A673 (cell line): ENCODE measurements around the gene EXOC3L4. TPM values are rescaled to one million over a fixed set of nuclear protein-coding genes. Genes with fewer than 3 reads are reported as not detected.

ENCODE experiments used
- BruUV-seq: library from RNA; stranded (reverse); fragments of 400-500 nt; replicated peaks from 2 replicates; lab custom pipeline; 2021; lab: Mats Ljungman, UMichigan
- CTCF ChIA-PET: fragments of 300-600 bp; sonication (Branson Sonifier 250); formaldehyde crosslinking; loops from one replicate; lab custom pipeline; 2022; ENCODE audit warnings: antibody characterized with exemption; lab: Charles Lee
- POLR2A ChIA-PET: fragments of 300-600 bp; sonication (Branson Sonifier 250); formaldehyde crosslinking; loops from one replicate; lab custom pipeline; 2022; ENCODE audit warnings: antibody characterized with exemption; ENCODE audit not compliant: low non-redundant PET; lab: Charles Lee
- DNase-seq: peaks from one replicate; pipeline ENCODE4 v3.0.0-alpha.2; 2015; ENCODE audit warnings: low spot score
- H3K27ac ChIP-seq: fragments of 200-600 bp; sonication (generic); 2 replicates; pipeline ENCODE4 v1.5.1; 2016; ENCODE audit warnings: mixed run types, low read depth, mild to moderate bottlenecking, mixed read lengths, antibody characterized with exemption, low read length; ENCODE audit not compliant: poor library complexity, severe bottlenecking
- H3K27me3 ChIP-seq: fragments of 200-600 bp; sonication (generic); replicated peaks from 2 replicates; pipeline ENCODE4 v1.6.1; 2017; ENCODE audit warnings: mixed run types, low read depth, mild to moderate bottlenecking, mixed read lengths, antibody characterized with exemption, low read length; ENCODE audit not compliant: insufficient read depth, poor library complexity
- H3K36me3 ChIP-seq: fragments of 200-600 bp; sonication (generic); 2 replicates; pipeline ENCODE4 v1.6.1; 2016; ENCODE audit warnings: mixed run types, mild to moderate bottlenecking, mixed read lengths, antibody characterized with exemption, low read length; ENCODE audit not compliant: insufficient read depth, poor library complexity, severe bottlenecking
- H3K4me1 ChIP-seq: fragments of 200-600 bp; sonication (generic); 2 replicates; pipeline ENCODE4 v1.6.1; 2017; ENCODE audit warnings: mixed run types, mild to moderate bottlenecking, mixed read lengths, antibody characterized with exemption, low read length; ENCODE audit not compliant: insufficient read depth, poor library complexity, severe bottlenecking
- H3K4me3 ChIP-seq: fragments of 200-600 bp; sonication (generic); 2 replicates; pipeline ENCODE4 v1.5.1; 2016; ENCODE audit warnings: low read depth, mixed run types, mild to moderate bottlenecking, mixed read lengths, low read length; ENCODE audit not compliant: poor library complexity, severe bottlenecking
- H3K9me3 ChIP-seq: fragments of 200-600 bp; sonication (generic); 2 replicates; pipeline ENCODE4 v1.6.1; 2016; ENCODE audit warnings: mixed run types, low read depth, mild to moderate bottlenecking, mixed read lengths, antibody characterized with exemption, low read length; ENCODE audit not compliant: poor library complexity, severe bottlenecking
- EZH2 ChIP-seq: fragments of 200-600 bp; sonication (generic); IDR thresholded peaks from 2 replicates; pipeline ENCODE4 v1.6.1; 2017; ENCODE audit warnings: borderline replicate concordance, low read depth, mild to moderate bottlenecking, mixed read lengths, antibody characterized with exemption, low read length; ENCODE audit not compliant: poor library complexity, severe bottlenecking
- intact Hi-C: fragments of 100-400 bp; cut with micrococcal nuclease; formaldehyde crosslinking; loops from one replicate; pipeline ENCODE4 v1.10.0; 2022; ENCODE audit not compliant: unreplicated experiment
- total RNA-seq: library from RNA; stranded (reverse); gene quantifications from 2 replicates; pipeline ENCODE4 v1.2.3, GENCODE V29; 2021
- TF ChIP-seq, protein P1 (sequence below): fragments of 300-800, 200-600 bp; sonication (generic); conservative IDR thresholded peaks from 2 replicates; pipeline ENCODE4 v1.5.1; 2017; ENCODE audit warnings: low read depth, mild to moderate bottlenecking, antibody characterized with exemption, low read length, moderate library complexity, mixed read lengths

EXOC3L4 gene
- total RNA-seq, 1 experiment from 2014 or later = not detected

DNA sequence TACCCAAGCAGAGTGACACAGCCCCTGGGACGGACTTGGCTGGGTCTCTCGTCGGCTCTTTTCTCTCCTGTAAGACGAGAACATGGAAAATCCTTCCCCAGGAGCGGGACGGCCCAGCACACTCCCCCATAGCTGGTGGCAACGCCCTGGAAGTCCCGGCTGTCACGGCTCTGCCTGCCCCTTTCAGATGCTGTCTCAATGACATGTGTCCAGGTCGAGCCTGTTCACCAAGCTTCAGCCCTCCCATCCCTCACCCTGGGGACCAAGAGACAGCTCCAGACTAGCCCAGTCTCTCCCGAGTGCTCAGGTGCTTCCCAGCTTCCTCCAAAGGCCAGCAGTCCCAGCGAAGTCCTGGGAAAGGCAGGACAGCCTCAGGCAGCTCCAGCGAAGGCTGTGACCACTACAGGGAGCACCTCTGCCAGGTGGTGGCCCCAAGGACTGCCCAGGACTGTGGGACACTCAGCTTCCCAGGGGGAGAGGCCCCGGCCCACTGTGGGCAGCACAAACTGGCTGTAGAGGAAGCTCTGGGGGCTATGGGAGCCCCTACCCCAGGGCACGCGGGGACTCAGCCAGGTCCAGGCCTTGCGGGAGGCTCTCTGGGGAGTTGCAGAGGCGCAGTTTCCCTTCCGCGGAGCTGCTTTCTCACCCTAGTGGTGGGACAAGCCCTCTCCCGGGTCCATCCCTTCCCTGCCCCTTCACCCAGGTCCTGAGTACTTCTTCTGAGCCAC, 62.3 kb downstream of the EXOC3L4 start:
- CTCF ChIA-PET = no interaction called here
- Histone ChIP-seq H3K27ac (no peak overlapping the region), H3K27me3 (no peaks in the 10 kb centered on the region), H3K9me3 (no peaks in the 10 kb centered on the region), H3K4me3 (no peak overlapping the region), H3K36me3 (no peaks in the 10 kb centered on the region), H3K4me1 (no peaks in the 10 kb centered on the region)
- BruUV-seq = no TSS peak
- TF ChIP-seq EZH2 = no peak
- TF ChIP-seq, protein P1, sequence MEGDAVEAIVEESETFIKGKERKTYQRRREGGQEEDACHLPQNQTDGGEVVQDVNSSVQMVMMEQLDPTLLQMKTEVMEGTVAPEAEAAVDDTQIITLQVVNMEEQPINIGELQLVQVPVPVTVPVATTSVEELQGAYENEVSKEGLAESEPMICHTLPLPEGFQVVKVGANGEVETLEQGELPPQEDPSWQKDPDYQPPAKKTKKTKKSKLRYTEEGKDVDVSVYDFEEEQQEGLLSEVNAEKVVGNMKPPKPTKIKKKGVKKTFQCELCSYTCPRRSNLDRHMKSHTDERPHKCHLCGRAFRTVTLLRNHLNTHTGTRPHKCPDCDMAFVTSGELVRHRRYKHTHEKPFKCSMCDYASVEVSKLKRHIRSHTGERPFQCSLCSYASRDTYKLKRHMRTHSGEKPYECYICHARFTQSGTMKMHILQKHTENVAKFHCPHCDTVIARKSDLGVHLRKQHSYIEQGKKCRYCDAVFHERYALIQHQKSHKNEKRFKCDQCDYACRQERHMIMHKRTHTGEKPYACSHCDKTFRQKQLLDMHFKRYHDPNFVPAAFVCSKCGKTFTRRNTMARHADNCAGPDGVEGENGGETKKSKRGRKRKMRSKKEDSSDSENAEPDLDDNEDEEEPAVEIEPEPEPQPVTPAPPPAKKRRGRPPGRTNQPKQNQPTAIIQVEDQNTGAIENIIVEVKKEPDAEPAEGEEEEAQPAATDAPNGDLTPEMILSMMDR = no peak
- DNase-seq = no peak
- POLR2A ChIA-PET = no interaction called here
- intact Hi-C loops = no loop called here

- no peak overlapping the region for H3K4me3 ChIP-seq
- no peaks in the 10 kb centered on the region for H3K4me1 ChIP-seq
- DNase-seq = no peak
- no peak overlapping the region for H3K27ac ChIP-seq
- intact Hi-C loops = no loop called here
- TF ChIP-seq EZH2 = no peak
- TF ChIP-seq, protein P1 = no peak
- no TSS peak for BruUV-seq
- ChIA-PET CTCF (no interaction called here), POLR2A (no interaction called here)
- H3K9me3 ChIP-seq = no peaks in the 10 kb centered on the region
- H3K27me3 ChIP-seq = no peaks in the 10 kb centered on the region
- no peaks in the 10 kb centered on the region for H3K36me3 ChIP-seq
Measured at GRCh38 chr14:103157969-103158368, 63.4 kb downstream of the EXOC3L4 start.

DNA sequence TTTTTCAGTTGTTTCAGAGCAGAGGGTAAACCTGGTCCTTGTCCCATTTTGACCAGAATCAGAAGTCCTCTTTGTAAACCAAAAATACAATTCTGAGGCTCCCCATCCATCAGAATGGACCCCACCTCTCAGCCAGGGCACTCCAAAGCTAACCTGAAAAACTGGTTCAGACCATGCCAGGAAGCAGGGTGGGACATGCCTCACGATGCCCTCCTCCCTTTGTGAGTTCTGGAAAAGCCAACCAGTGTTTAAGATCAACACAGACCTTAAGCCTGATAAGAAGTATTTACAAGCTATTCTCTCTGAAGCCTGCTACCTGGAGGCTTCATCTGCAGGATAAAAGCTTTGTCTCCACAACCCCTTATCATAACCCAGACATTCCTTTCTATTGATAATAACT, 64.2 kb downstream of the EXOC3L4 start:
- ChIA-PET CTCF (no interaction called here), POLR2A (no interaction called here)
- no peak for DNase-seq
- no peaks in the 10 kb centered on the region for H3K4me1 ChIP-seq
- BruUV-seq = no TSS peak
- intact Hi-C loops = no loop called here
- no peak overlapping the region for H3K4me3 ChIP-seq
- no peak overlapping the region for H3K27ac ChIP-seq
- no peaks in the 10 kb centered on the region for H3K9me3 ChIP-seq
- H3K27me3 ChIP-seq = no peaks in the 10 kb centered on the region
- no peak for TF ChIP-seq EZH2
- TF ChIP-seq, protein P1 = no peak
- H3K36me3 ChIP-seq = no peaks in the 10 kb centered on the region

Other genes starting within 250 kb of the EXOC3L4 start
- 5.6 and 6.7 TPM in 2 replicates for gene AMN, start 172.1 kb upstream of the EXOC3L4 start, total RNA-seq
- gene CDC42BPB, start 37.2 kb upstream of the EXOC3L4 start, total RNA-seq = 103 and 106 TPM in 2 replicates
- 0.99 and 2.3 TPM in 2 replicates for gene LBHD2, start 10.5 kb upstream of the EXOC3L4 start, total RNA-seq
- gene TNFAIP2, start 28.7 kb downstream of the EXOC3L4 start, total RNA-seq = 5.5 and 7.0 TPM in 2 replicates
- 416 and 446 TPM in 2 replicates for gene EIF5, start 239.5 kb downstream of the EXOC3L4 start, total RNA-seq